Upper lobe of left lung (tissue), 4 donors: ENCODE measurements around the gene EWSR1.

Experiments
- CTCF ChIP-seq, 6 experiments: fragments of 450-650 bp in 4 of 6; fragments of 200-600 bp in 2 of 6; sonication (generic) in 2 of 6; IDR thresholded peaks; one replicate each; pipeline ENCODE4 v1.5.1; 2016 to 2019; ENCODE audit warnings: antibody characterized with exemption in 6 of 6
- EP300 ChIP-seq, 4 donors: sonication (generic); formaldehyde crosslinking; IDR thresholded peaks; one replicate each; pipeline ENCODE4 v1.5.1; 2017; ENCODE audit warnings: antibody characterized with exemption in 4 of 4, control low read depth in 2 of 4
- POLR2A ChIP-seq, 4 donors: fragments of 450-650 bp; IDR thresholded peaks; one replicate each; pipeline ENCODE4 v1.5.1; 2016 to 2017; ENCODE audit warnings: antibody characterized with exemption in 4 of 4, mild to moderate bottlenecking in 2 of 4

GRCh38 chr22:29320546-29320945 is 52.5 kb downstream of the EWSR1 start:
- TF ChIP-seq CTCF (IDR thresholded peaks at IDR 0.05) (no peak), EP300 (IDR thresholded peaks at IDR 0.05) (no peak), POLR2A (IDR thresholded peaks at IDR 0.05) (no peak)
